ENCODE data around the gene TRIM26.
"Not testable (repeated sequence)": the region's sequence is repeated elsewhere in the genome, so short reads cannot be mapped to it uniquely, and the experiment has no call there.

TRIM26 gene

GRCh38 chr6:30172681-30173080, 40.5 kb downstream of the TRIM26 start:
- DNase-seq (ENCODE audit: low read depth in 1 of 2, low spot score in 1 of 2): no peak

- no peak for DNase-seq (ENCODE audit: low read depth in 1 of 2, low spot score in 1 of 2)
Observed at GRCh38 chr6:30171677-30172471, 41.3 kb downstream of the TRIM26 start.

- DNase-seq (ENCODE audit: low read depth in 1 of 2, low spot score in 1 of 2): no peak
Observed at GRCh38 chr6:30169658-30170614, 43.3 kb downstream of the TRIM26 start.

GRCh38 chr6:30168741-30169140, 44.5 kb downstream of the TRIM26 start:
- no peak for DNase-seq (ENCODE audit: low read depth in 1 of 2, low spot score in 1 of 2)

- DNase-seq (ENCODE audit: low read depth in 1 of 2, low spot score in 1 of 2): no peak
Observed at GRCh38 chr6:30167101-30167500, 46.1 kb downstream of the TRIM26 start.

GRCh38 chr6:30165238-30165637, 48.0 kb downstream of the TRIM26 start:
- not testable (repeated sequence) for DNase-seq (ENCODE audit: low read depth in 1 of 2, low spot score in 1 of 2)

GRCh38 chr6:30164714-30165113, 48.5 kb downstream of the TRIM26 start:
- no peak for DNase-seq (ENCODE audit: low read depth in 1 of 2, low spot score in 1 of 2)

- DNase-seq (ENCODE audit: low read depth in 1 of 2, low spot score in 1 of 2): no peak
Observed at GRCh38 chr6:30163918-30164654, 49.1 kb downstream of the TRIM26 start.

- peak in 1 of 2 donors; percentile 38 for DNase-seq (ENCODE audit: low read depth in 1 of 2, low spot score in 1 of 2)
Observed at GRCh38 chr6:30163090-30163917, 49.9 kb downstream of the TRIM26 start, which contains the start of gene TRIM15. Gene TRIM15 (plus strand): TSS chr6:30163546. CDS start chr6:30163685, 139 bp downstream.

GRCh38 chr6:30162265-30163089, 50.7 kb downstream of the TRIM26 start:
- no peak for DNase-seq (ENCODE audit: low read depth in 1 of 2, low spot score in 1 of 2)

GRCh38 chr6:30160785-30161531, 52.2 kb downstream of the TRIM26 start, which contains the start of gene TRIM10:
Gene TRIM10 (minus strand): TSS chr6:30161211. CDS start chr6:30160858, 353 bp downstream.
- DNase-seq (ENCODE audit: low read depth in 1 of 2, low spot score in 1 of 2): no peak

GRCh38 chr6:30160008-30160784, 53.0 kb downstream of the TRIM26 start:
- no peak for DNase-seq (ENCODE audit: low read depth in 1 of 2, low spot score in 1 of 2)

- no peak for DNase-seq (ENCODE audit: low read depth in 1 of 2, low spot score in 1 of 2)
Observed at GRCh38 chr6:30158475-30159040, 54.6 kb downstream of the TRIM26 start.

GRCh38 chr6:30157999-30158398, 55.2 kb downstream of the TRIM26 start:
- DNase-seq (ENCODE audit: low read depth in 1 of 2, low spot score in 1 of 2): no peak

- no peak for DNase-seq (ENCODE audit: low read depth in 1 of 2, low spot score in 1 of 2)
Observed at GRCh38 chr6:30157581-30157980, 55.6 kb downstream of the TRIM26 start.

- DNase-seq (ENCODE audit: low read depth in 1 of 2, low spot score in 1 of 2): no peak
Observed at GRCh38 chr6:30156774-30157173, 56.4 kb downstream of the TRIM26 start.

- DNase-seq (ENCODE audit: low read depth in 1 of 2, low spot score in 1 of 2): no peak
Observed at GRCh38 chr6:30156262-30156599, 57.0 kb downstream of the TRIM26 start.

Measured in stimulated activated CD4-positive, alpha-beta T cell treated with anti-CD3 and anti-CD28 coated beads, Interleukin-15, amount 100 ng/mL, for 1 hour (primary cell).